ENCODE results near the gene GPR107.

DNA sequence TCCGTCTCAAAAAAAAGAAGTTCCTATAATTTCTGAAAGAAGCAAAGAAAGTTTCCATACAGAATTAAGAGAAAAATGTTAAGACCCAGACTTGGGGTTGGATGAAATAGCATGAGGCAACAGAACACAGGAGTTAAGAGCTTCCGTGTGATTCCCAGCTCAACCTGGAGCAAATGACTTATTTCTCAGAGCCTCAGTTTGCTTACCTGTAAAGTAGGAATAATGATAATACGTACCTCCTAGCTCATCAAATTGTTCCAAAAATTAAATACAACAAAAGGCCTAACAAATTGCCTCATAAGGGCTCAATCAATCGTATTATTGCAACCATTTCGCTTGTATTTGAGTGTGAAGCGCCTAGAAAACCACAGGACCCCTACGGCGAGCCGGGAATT, 600 bp upstream of the GPR107 start:
- TF ChIP-seq, protein P1, sequence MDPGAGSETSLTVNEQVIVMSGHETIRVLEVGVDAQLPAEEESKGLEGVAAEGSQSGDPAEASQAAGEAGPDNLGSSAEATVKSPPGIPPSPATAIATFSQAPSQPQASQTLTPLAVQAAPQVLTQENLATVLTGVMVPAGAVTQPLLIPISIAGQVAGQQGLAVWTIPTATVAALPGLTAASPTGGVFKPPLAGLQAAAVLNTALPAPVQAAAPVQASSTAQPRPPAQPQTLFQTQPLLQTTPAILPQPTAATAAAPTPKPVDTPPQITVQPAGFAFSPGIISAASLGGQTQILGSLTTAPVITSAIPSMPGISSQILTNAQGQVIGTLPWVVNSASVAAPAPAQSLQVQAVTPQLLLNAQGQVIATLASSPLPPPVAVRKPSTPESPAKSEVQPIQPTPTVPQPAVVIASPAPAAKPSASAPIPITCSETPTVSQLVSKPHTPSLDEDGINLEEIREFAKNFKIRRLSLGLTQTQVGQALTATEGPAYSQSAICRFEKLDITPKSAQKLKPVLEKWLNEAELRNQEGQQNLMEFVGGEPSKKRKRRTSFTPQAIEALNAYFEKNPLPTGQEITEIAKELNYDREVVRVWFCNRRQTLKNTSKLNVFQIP (CRISPR knock-in tag; IDR thresholded peaks at IDR 0.05; ENCODE audit: borderline replicate concordance, low read depth) = no peak
- TF ChIP-seq ZFP3 (CRISPR knock-in tag; IDR thresholded peaks at IDR 0.05) = no peak
- no peak for TF ChIP-seq ZFP30 (CRISPR knock-in tag; IDR thresholded peaks at IDR 0.05)
- TF ChIP-seq, protein P2, sequence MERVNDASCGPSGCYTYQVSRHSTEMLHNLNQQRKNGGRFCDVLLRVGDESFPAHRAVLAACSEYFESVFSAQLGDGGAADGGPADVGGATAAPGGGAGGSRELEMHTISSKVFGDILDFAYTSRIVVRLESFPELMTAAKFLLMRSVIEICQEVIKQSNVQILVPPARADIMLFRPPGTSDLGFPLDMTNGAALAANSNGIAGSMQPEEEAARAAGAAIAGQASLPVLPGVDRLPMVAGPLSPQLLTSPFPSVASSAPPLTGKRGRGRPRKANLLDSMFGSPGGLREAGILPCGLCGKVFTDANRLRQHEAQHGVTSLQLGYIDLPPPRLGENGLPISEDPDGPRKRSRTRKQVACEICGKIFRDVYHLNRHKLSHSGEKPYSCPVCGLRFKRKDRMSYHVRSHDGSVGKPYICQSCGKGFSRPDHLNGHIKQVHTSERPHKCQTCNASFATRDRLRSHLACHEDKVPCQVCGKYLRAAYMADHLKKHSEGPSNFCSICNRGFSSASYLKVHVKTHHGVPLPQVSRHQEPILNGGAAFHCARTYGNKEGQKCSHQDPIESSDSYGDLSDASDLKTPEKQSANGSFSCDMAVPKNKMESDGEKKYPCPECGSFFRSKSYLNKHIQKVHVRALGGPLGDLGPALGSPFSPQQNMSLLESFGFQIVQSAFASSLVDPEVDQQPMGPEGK (CRISPR knock-in tag; IDR thresholded peaks at IDR 0.05; ENCODE audit: borderline replicate concordance) = no peak
- no peak for TF ChIP-seq BACH2 (CRISPR knock-in tag; IDR thresholded peaks at IDR 0.05; ENCODE audit: borderline replicate concordance)
- TF ChIP-seq, protein P3, sequence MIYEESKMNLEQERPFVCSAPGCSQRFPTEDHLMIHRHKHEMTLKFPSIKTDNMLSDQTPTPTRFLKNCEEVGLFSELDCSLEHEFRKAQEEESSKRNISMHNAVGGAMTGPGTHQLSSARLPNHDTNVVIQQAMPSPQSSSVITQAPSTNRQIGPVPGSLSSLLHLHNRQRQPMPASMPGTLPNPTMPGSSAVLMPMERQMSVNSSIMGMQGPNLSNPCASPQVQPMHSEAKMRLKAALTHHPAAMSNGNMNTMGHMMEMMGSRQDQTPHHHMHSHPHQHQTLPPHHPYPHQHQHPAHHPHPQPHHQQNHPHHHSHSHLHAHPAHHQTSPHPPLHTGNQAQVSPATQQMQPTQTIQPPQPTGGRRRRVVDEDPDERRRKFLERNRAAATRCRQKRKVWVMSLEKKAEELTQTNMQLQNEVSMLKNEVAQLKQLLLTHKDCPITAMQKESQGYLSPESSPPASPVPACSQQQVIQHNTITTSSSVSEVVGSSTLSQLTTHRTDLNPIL (CRISPR knock-in tag; IDR thresholded peaks at IDR 0.05; ENCODE audit: low read depth) = no peak
- no peak for TF ChIP-seq ZNF8 (CRISPR knock-in tag; IDR thresholded peaks at IDR 0.05)
